Keratinocyte (primary cell): ENCODE measurements around the gene RNF144A. TPM values are rescaled to one million over a fixed set of nuclear protein-coding genes. Genes with fewer than 3 reads are reported as not detected.

Experiments used
- DNase-seq: peaks from one replicate; pipeline ENCODE4 v3.0.0-alpha.2; 2011; ENCODE audit warnings: low read depth, missing footprints, low spot score
- FAIRE-seq: peaks from 2 replicates; lab custom pipeline; 2011; peaks lifted over from hg19 to GRCh38; lab: Jason Lieb, UNC
- H2AFZ ChIP-seq: 2 replicates; pipeline ENCODE4 v1.6.0; 2012; ENCODE audit warnings: low read length, control low read depth, inconsistent platforms; ENCODE audit not compliant: control insufficient read depth
- H3K27ac ChIP-seq: 2 replicates; pipeline ENCODE4 v1.5.1; 2011; ENCODE audit warnings: low read length; ENCODE audit not compliant: control insufficient read depth, insufficient read depth
- H3K27me3 ChIP-seq: 3 replicates; pipeline ENCODE4 v1.6.0; 2011; ENCODE audit warnings: low read length; ENCODE audit not compliant: control insufficient read depth, insufficient read depth; ENCODE audit errors: extremely low read depth
- H3K36me3 ChIP-seq, 2 experiments: 2 replicates in 1 of 2; 3 replicates in 1 of 2; pipeline ENCODE4 v1.5.1; 2011; ENCODE audit warnings: low read length in 2 of 2, mild to moderate bottlenecking in 1 of 2; ENCODE audit not compliant: control insufficient read depth in 2 of 2, insufficient read depth in 2 of 2; ENCODE audit errors: extremely low read depth in 1 of 2
- H3K4me1 ChIP-seq: 3 replicates; pipeline ENCODE4 v1.5.1; 2011; ENCODE audit warnings: low read length; ENCODE audit not compliant: control insufficient read depth, insufficient read depth; ENCODE audit errors: extremely low read depth
- H3K4me2 ChIP-seq: 3 replicates; pipeline ENCODE4 v1.6.0; 2011; ENCODE audit warnings: low read depth, low read length; ENCODE audit not compliant: control insufficient read depth, insufficient read depth; ENCODE audit errors: extremely low read depth
- H3K4me3 ChIP-seq, 3 experiments: fragments of 200-600 bp in 1 of 3; sonication (generic) in 1 of 3; 2 replicates in 2 of 3; 3 replicates in 1 of 3; pipeline ENCODE4 v1.5.1; 2011 to 2016; ENCODE audit warnings: low read length in 3 of 3, mild to moderate bottlenecking in 3 of 3, control low read depth in 2 of 3, inconsistent platforms in 1 of 3, low read depth in 1 of 3, mixed read lengths in 1 of 3, mixed run types in 1 of 3, moderate library complexity in 1 of 3; ENCODE audit not compliant: control insufficient read depth in 2 of 3, insufficient read depth in 2 of 3; ENCODE audit errors: extremely low read depth in 1 of 3
- H3K79me2 ChIP-seq: 2 replicates; pipeline ENCODE4 v1.6.0; 2012; ENCODE audit warnings: low read length; ENCODE audit not compliant: control insufficient read depth, insufficient read depth
- H3K9ac ChIP-seq: 3 replicates; pipeline ENCODE4 v1.6.0; 2011; ENCODE audit warnings: low read length; ENCODE audit not compliant: control insufficient read depth, insufficient read depth; ENCODE audit errors: extremely low read depth
- H3K9me1 ChIP-seq: 3 replicates; pipeline ENCODE4 v1.6.0; 2011; ENCODE audit warnings: low read length; ENCODE audit not compliant: control insufficient read depth, insufficient read depth; ENCODE audit errors: extremely low read depth
- H3K9me3 ChIP-seq: 2 replicates; pipeline ENCODE4 v1.5.1; 2012; ENCODE audit warnings: low read depth, low read length; ENCODE audit not compliant: control insufficient read depth
- H4K20me1 ChIP-seq: 3 replicates; pipeline ENCODE4 v1.6.0; 2011; ENCODE audit warnings: low read length; ENCODE audit not compliant: control insufficient read depth, insufficient read depth; ENCODE audit errors: extremely low read depth
- CTCF ChIP-seq, 3 experiments: IDR thresholded peaks in 1 of 3; conservative IDR thresholded peaks in 1 of 3; optimal IDR thresholded peaks in 1 of 3; 2 replicates in 2 of 3; 3 replicates in 1 of 3; pipeline versions ENCODE3 to v1.5.1; 2011; ENCODE audit warnings: low read length in 3 of 3, mild to moderate bottlenecking in 3 of 3, moderate library complexity in 2 of 3, control low read depth in 1 of 3, inconsistent platforms in 1 of 3; ENCODE audit not compliant: insufficient read depth in 2 of 3; ENCODE audit errors: extremely low read depth in 1 of 3
- EZH2 ChIP-seq: IDR thresholded peaks from one replicate; pipeline ENCODE4 v1.6.1; 2012; ENCODE audit warnings: inconsistent platforms, mild to moderate bottlenecking, low read length, moderate library complexity
- dilution Hi-C: fragments of 300-500 bp; cut with MboI; formaldehyde crosslinking; loops from one replicate; pipeline ENCODE4 v1.7.0; 2020; ENCODE audit warnings: low sequenced_read_pairs; ENCODE audit not compliant: extremely low pct_ligation_motif_present
- polyA plus RNA-seq, 5 experiments: library from polyadenylated mRNA; depleted of rRNA in 3 of 5; stranded (reverse) in 3 of 5; stranded (forward) in 1 of 5; unstranded in 1 of 5; fragments of >200 nt; gene quantifications; 1 replicate in 1 of 5; 2 replicates in 3 of 5; 3 replicates in 1 of 5; pipeline versions ENCODE4 v1.2.1 to v1.2.3, GENCODE V29; 2011 to 2012; ENCODE audit warnings: missing spikeins in 2 of 5, low read depth in 1 of 5, low replicate concordance in 1 of 5

RNF144A gene
- polyA plus RNA-seq, 1 donor (not counting 4 experiments of a cell fraction or from before 2014, with no cell fraction given): 1.4 TPM

DNA sequence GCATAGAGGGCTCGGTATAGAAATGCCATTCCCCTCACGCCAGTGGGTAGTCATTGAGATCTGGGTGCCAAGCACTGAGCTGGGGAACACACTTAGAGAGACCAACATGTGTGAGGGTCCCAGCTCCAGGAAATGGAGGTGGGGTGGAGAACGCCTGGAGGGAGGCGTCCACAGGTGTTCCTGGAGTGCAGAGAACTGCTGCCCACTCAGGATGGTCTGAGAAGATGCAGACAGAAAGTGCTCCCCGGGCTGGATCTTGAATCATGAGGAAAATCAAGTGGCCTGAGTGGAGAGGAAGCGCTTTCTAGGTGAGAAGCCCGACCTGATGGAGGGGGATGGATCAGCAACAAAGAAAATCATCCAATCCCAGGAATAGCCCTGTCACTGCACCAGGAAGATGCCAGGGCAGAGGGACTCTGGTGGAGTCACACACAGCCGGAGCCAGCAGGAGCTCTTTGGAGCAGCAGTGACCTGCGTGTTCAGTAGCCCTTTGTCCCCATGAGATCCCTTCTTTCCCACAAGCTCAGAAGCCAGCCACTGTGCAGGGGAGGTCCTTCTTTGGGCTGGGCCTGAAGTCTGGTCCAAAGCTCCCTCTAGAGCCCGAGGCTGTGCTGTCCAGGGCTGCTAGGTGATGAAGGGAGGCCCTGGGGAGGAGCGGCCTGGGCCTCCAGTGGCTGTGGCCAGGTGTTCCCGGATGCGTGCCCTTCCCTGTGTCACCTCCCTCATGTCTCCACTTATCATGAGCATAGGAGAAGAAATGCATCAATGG is 112.3 kb downstream of the RNF144A start:
- Histone ChIP-seq H3K27me3 (peaks cover 3% of the 10 kb centered on the region), H4K20me1 (no peaks in the 10 kb centered on the region), H3K4me1 (no peaks in the 10 kb centered on the region), H3K9me1 (no peaks in the 10 kb centered on the region), H3K27ac (no peak overlapping the region), H2AFZ (no peak overlapping the region), H3K9me3 (no peaks in the 10 kb centered on the region), H3K79me2 (no peaks in the 10 kb centered on the region), H3K36me3 (no peaks in the 10 kb centered on the region), H3K4me3 (no peak overlapping the region), H3K4me2 (no peak overlapping the region), H3K9ac (no peak overlapping the region)
- dilution Hi-C loops: no loop called here
- DNase-seq (no peak), FAIRE-seq (no peak)
- TF ChIP-seq CTCF (optimal IDR thresholded peaks at IDR 0.05 in 1 of 3, IDR thresholded peaks at IDR 0.05 in 1 of 3, conservative IDR thresholded peaks at IDR 0.05 in 1 of 3; ENCODE audit: extremely low read depth in 1 of 3, insufficient read depth in 2 of 3, low read length in 3 of 3): no peak
- no peak for TF ChIP-seq EZH2

DNA sequence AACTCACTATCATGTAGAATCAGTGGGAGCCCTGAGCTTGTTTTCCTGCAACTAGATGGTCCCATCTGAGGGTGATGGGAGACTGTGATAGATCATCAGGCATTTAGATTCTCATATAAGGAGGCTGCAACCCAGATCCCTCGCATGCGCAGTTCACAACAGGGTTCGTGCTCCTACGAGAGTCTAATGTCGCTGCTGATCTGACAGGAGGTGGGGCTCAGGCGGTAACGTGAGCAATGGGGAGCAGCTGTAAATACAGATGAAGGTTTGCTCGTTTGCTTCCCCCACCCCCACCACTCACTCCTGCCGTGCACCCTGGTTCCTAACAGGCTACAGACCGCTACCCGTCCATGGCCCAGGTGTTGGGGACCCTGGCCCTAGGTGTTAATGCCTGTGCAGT is 113.6 kb downstream of the RNF144A start:
- no peaks in the 10 kb centered on the region for H3K4me1 ChIP-seq
- dilution Hi-C loops: no loop called here
- H3K79me2 ChIP-seq: no peaks in the 10 kb centered on the region
- FAIRE-seq (no peak), DNase-seq (no peak)
- no peak overlapping the region for H2AFZ ChIP-seq
- H3K9me1 ChIP-seq: no peaks in the 10 kb centered on the region
- no peak overlapping the region for H3K4me2 ChIP-seq
- H3K9ac ChIP-seq: no peak overlapping the region
- no peak overlapping the region for H3K27ac ChIP-seq
- H3K36me3 ChIP-seq: no peaks in the 10 kb centered on the region
- no peaks in the 10 kb centered on the region for H3K9me3 ChIP-seq
- TF ChIP-seq CTCF (optimal IDR thresholded peaks at IDR 0.05 in 1 of 3, IDR thresholded peaks at IDR 0.05 in 1 of 3, conservative IDR thresholded peaks at IDR 0.05 in 1 of 3; ENCODE audit: extremely low read depth in 1 of 3, insufficient read depth in 2 of 3, low read length in 3 of 3) (no peak), EZH2 (no peak)
- no peak overlapping the region for H3K4me3 ChIP-seq
- H3K27me3 ChIP-seq: peaks cover 4% of the 10 kb centered on the region
- H4K20me1 ChIP-seq: no peaks in the 10 kb centered on the region
